GM19438 (cell line): ENCODE measurements around the gene SYNJ1.
A peak's percentile ranks its signal among the peaks of the same experiment; 100 is the strongest.

Source experiments
- ATAC-seq: cut with Tn5 transposase; IDR thresholded peaks from one replicate; pipeline ENCODE4 v1.9.1; 2021; ENCODE audit warnings: low read depth; ENCODE audit not compliant: unreplicated experiment

The SYNJ1 gene

GRCh38 chr21:32735524-32735923 lies 7.7 kb upstream of the SYNJ1 start:
- ATAC-seq = no peak

DNA sequence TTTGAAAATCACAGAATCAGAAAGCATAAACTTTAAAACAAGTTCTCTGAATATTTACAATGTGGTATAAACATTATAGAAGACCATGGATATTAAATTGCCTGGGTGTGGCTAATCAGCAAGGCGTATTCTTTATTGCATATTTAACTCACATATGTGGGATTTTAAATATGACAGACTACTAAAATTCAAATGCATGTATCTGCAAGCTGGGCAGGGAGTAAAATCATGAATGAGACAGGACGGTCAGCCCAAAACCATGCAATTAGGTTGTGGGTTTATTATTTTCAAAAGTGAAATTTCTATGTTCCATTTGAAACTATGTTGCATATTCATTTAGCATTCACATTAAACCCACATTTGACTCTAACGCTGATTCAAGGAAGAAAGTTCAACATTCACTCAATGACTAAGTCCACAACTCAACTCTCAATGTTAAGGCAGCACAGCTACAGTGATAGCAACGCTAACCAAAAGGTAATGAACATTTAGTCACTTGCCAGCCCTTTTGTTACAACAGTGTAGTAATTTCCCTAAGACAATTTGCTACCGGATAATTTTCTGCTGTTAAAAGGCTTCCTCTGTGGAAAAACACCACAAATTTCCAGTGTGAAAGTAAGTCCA lies 6.3 kb upstream of the SYNJ1 start:
- ATAC-seq = no peak

DNA sequence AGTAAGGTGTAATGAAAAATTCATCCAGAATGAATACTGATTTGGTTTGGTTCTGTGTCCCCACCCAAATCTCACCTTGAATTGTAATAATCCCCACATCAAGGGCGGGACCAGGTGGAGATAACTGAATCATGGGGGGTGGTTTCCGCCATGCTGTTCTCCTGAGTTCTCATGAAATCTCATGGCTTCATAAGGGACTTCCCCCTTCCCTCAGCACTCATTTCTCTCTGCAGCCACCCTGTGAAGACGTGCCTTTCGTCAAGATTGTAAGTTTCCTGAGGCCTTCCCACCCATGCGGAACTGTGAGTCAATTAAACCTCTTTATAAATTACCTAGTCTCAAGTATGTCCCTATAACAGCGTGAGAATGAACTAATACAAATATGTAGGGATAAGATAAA lies 5.5 kb upstream of the SYNJ1 start:
- ATAC-seq = no peak

DNA sequence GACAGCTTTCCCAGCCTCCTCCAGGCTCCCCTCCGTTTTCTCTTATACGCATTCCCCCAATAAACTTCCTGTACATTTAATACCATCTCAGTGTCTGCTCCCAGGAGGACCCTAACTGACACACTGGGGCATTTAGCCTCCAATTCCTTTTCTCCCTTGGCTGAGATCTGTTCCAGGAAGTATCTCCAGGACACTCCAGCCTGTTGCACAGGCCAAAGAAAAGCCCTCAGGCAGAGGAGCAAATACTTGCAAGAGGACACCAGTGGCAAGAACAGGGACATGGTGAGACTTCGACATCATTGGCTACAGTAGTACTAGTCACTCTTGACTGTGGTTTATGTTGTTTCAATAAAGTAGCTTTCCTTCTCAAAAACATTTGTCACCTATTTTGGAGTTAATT lies 4.7 kb upstream of the SYNJ1 start:
- ATAC-seq = no peak

- no peak for ATAC-seq
Observed at GRCh38 chr21:32728848-32729247, 1.0 kb upstream of the SYNJ1 start.

DNA sequence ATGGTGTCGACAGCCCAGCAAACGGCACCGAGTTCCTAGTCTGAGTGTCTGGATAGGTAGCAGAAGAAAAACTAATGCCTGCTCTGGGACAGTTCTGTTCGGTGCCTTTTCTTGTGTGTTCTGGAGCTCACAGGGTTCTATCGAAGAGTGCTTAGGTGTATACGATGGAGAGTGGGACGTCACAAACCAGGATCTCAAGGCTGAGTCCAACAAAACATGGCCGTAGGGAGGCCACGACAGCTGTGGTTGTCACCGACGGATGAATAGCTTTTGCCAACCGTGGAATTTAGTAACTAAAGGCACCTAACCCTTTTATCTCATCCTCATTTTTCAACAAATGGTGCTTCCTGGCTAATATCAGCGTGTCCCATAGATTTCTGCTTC lies 635 bp upstream of the SYNJ1 start:
- peak; percentile 5 for ATAC-seq

- peak; percentile 18 for ATAC-seq
Observed at GRCh38 chr21:32726839-32727686, 750 bp downstream of the SYNJ1 start.

DNA sequence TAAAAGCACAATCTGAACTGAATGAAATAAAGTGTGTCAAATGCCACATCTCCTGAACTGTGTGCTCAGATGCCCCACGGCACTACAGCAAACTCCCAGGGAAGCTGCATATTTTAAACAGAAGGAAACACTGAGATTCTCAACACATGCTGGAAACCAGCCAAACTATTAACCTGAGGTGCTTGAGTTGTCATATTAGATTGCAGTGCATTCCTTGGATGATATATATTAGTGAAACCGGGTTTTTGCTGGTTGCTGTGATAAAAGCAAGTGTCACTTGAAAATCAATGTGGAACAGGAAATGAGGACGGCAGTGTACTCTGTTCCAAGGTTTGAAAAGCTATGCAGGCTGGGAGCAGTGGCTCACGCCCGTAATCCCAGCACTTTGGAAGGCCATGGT lies 8.7 kb downstream of the SYNJ1 start:
- no peak for ATAC-seq

DNA sequence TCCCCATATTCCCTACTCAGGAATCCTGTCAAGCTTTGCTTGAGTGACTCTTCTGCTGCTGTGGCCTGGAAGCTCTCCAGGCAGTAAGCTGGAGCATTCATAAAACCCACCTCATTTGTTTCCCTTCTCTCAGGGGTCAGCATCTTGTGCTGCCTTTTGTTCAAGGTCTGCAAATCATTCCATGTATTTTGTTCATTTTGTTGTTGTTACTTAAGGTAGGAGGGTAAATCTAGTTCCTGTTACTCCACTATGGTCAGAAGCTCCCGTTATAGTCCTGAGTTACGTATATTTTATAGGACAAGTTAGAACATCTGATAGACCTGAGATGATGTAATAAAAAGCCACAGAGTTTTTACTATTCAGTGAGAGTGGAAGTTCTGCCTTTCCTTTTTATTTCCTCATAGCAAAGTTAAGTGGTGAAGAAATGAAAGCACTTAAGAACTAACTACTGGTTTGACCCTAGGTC lies 9.9 kb downstream of the SYNJ1 start:
- ATAC-seq = no peak

DNA sequence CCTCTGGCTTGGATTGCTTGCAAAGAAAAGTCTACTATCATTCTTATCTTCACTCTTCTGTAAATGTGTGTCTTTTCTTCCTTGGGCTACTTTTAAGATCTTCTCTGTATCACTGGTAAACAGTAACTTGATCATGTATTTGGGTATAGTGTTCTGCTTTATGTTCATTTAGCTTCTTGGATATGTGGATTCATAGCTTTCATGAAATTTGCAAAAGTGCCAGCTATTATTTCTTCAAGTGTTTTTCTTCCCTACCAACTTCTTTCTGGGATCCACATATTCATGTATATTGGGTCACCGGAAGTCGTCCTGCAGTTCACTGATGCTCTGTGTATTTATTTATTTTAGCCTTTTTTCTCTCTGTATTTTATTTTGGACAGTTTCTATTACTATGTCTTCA lies 11.3 kb downstream of the SYNJ1 start:
- no peak for ATAC-seq

- ATAC-seq = no peak
Observed at GRCh38 chr21:32713726-32714125, 14.1 kb downstream of the SYNJ1 start.

DNA sequence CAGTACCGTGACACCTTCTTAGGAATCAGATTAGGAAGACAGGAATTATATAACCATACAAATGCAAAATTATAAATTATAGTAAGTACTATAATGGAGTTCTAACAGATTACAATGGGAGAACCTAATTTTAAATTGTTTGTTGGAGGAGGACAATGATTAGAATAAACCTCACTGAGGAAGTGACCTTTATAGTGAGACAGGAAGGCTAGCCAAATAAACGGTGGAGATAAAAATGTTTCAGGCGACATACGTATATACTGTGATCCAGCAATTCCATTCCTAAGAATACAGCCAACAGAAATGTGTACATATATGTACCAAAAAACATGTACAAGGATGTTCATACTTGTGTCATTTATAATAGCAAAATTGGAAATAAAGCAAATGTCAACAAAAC lies 15.2 kb downstream of the SYNJ1 start:
- no peak for ATAC-seq

DNA sequence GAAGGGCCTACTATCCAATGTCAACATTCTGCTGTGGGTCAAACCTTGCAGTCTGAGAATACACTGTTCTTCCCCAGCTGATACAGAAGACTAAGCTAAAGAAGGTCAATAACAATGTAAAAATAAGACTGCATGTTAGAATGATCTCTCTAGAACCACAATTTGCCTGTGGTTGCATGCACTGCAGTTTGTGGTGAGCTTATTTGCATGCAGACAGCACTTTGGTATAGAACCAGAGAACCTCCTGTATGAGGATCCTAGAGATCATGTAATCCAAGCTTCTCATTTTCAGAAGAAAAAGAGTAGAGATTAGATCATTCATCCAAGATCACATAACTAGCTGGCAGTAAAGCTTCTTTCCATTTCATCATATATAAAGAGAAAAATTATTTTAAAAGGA lies 15.8 kb downstream of the SYNJ1 start:
- peak; percentile 86 for ATAC-seq

GRCh38 chr21:32710987-32711386 lies 16.8 kb downstream of the SYNJ1 start:
- no peak for ATAC-seq

DNA sequence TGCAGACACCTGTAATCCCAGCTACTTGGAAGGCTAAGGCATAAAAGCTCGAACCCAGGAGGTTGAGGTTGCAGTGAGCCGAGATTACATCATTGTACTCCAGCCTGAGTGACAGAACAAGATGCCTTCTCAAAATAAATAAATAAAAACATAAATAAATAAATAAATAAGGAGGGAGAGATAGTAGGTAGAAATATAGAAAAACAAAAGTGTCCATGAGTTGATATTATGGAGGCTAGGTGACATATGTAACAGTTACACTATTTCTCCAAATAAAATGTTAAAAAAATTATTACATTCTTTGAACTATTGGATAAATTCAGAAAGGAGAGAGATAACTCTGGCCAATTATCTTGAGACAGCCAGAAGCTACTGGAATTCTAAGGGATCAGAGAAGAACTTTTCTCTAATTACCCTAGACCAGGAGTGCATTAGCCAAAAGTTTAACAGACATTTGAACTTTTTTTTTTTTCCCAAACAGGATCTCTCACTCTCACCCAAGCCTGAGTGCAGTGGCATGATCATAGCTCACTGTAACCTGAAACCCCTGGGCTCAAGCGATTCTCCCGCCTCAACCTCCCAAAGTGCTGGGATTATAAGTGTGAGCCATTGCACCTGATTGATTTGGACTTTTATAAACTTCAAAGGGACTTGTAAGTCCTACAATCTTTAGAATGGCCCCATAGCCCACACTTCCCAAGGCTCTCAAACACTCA lies 17.6 kb downstream of the SYNJ1 start:
- ATAC-seq = no peak

- ATAC-seq = no peak
Observed at GRCh38 chr21:32708069-32708468, 19.7 kb downstream of the SYNJ1 start.

DNA sequence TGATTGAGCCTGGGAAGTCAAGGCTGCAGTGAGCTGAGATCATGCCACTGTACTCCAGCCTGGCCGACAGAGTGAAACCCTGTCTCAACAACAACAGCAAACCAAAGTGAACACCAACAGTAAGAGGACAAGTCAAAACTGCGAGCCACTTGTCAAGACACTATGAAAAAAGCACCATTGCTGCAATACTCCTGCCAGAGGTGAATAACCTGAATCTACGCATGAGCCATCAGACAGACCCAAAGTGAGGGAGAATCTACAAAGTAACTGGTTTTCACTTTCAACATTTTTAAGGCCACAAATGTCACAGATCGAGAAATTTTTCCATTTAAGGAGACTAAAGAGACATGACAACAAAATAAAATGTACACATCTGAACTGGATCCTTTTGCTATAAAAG lies 21.9 kb downstream of the SYNJ1 start:
- no peak for ATAC-seq

GRCh38 chr21:32705139-32705538 lies 22.7 kb downstream of the SYNJ1 start:
- no peak for ATAC-seq

DNA sequence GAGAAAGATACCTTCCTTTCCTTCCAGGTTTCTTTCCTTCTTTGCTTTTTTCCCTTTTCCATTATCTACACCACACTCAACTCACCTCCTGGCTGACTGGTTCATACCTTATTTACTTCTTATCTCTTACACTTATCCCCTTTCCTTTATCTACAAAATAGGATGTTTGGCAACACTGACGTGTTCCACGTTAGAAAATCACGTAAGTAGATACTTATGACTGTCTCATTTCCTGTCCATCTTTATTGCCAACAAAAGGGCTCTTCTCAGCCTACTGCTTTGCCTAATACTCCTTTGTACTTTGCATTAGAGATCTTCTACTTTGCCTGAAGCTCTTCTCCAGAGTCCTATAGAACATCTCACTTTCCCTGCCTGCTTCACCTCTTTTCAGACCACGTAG lies 25.1 kb downstream of the SYNJ1 start:
- no peak for ATAC-seq

GRCh38 chr21:32698971-32699693 lies 28.7 kb downstream of the SYNJ1 start:
- no peak for ATAC-seq

- ATAC-seq = no peak
Observed at GRCh38 chr21:32698286-32698685, 29.5 kb downstream of the SYNJ1 start.
